Neural cell (in vitro differentiated cells): ENCODE measurements around the gene WWTR1.

Source experiments
- EP300 ChIP-seq: fragments of 450-650 bp; conservative IDR thresholded peaks from 2 replicates; pipeline ENCODE4 v1.6.1; 2014; ENCODE audit warnings: antibody characterized with exemption, mild to moderate bottlenecking, moderate library complexity; ENCODE audit not compliant: poor library complexity, severe bottlenecking
- POLR2AphosphoS5 ChIP-seq: IDR thresholded peaks from 2 replicates; pipeline ENCODE4 v1.6.1; 2012
- RAD21 ChIP-seq: fragments of 450-650 bp; conservative IDR thresholded peaks from 2 replicates; pipeline ENCODE4 v1.6.1; 2014; ENCODE audit warnings: antibody characterized with exemption, mild to moderate bottlenecking, moderate library complexity
- SMC3 ChIP-seq: fragments of 450-650 bp; conservative IDR thresholded peaks from 2 replicates; pipeline ENCODE4 v1.6.1; 2014; ENCODE audit warnings: antibody characterized with exemption, mild to moderate bottlenecking, moderate library complexity; ENCODE audit not compliant: poor library complexity
- TAF1 ChIP-seq: IDR thresholded peaks from 2 replicates; pipeline ENCODE4 v1.6.1; 2012; ENCODE audit warnings: low read depth
- TF ChIP-seq, protein P1 (sequence below): fragments of 450-650 bp; IDR thresholded peaks from 2 replicates; pipeline ENCODE4 v1.5.1; 2014; ENCODE audit warnings: antibody characterized with exemption, mild to moderate bottlenecking, moderate library complexity; ENCODE audit not compliant: poor library complexity, severe bottlenecking

- TF ChIP-seq, protein P1, sequence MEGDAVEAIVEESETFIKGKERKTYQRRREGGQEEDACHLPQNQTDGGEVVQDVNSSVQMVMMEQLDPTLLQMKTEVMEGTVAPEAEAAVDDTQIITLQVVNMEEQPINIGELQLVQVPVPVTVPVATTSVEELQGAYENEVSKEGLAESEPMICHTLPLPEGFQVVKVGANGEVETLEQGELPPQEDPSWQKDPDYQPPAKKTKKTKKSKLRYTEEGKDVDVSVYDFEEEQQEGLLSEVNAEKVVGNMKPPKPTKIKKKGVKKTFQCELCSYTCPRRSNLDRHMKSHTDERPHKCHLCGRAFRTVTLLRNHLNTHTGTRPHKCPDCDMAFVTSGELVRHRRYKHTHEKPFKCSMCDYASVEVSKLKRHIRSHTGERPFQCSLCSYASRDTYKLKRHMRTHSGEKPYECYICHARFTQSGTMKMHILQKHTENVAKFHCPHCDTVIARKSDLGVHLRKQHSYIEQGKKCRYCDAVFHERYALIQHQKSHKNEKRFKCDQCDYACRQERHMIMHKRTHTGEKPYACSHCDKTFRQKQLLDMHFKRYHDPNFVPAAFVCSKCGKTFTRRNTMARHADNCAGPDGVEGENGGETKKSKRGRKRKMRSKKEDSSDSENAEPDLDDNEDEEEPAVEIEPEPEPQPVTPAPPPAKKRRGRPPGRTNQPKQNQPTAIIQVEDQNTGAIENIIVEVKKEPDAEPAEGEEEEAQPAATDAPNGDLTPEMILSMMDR: no peak
- no peak for TF ChIP-seq POLR2AphosphoS5
- TF ChIP-seq TAF1: no peak
- no peak for TF ChIP-seq SMC3
- TF ChIP-seq EP300: no peak
- TF ChIP-seq RAD21: no peak
Observed at GRCh38 chr3:149509526-149509925, 148.3 kb downstream of the WWTR1 start.
